NCI-H2227 treated with DMSO at 0.1 percent for 48 hours (cell line): ENCODE results near the gene STYK1.
"Not testable (repeated sequence)": the region's sequence is repeated elsewhere in the genome, so short reads cannot be mapped to it uniquely, and the experiment has no call there.

Experiments used
- DNase-seq: peaks from one replicate; lab custom pipeline; 2025; lab: John Stamatoyannopoulos, UW

Gene STYK1

DNA sequence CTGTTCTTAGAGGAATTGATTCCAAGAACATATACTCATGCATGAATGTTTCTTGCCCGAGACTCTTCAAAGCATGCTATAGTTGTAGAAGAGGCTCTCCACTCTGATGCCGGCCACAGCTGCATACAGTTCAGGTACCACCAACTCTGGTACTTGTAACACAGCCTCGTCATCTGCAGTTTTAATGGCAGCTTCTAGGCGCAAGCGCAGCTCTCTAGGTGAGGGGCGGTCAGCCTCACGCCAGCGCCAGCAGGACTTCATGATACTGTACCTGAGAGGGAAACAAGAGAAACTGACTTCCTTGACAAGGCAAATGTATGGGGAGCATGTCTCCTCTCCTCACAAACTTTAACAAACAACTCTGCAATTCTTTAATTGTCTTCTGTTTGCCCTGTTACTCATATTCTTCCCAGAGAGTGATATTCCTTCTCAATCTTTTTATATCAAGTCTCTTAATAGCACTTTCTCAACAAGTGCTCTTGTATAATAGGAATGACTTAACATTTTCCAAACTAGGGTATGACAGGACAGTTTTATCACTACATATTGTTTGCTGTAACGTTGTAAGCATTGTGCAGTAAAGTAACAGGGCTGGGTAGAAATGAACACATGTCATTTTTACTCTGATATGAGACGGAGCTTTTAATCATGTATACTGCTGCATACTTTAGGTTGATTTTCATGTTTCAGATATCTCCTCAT lies 53.6 kb downstream of the STYK1 start:
- no peak for DNase-seq

- no peak for DNase-seq
Measured at GRCh38 chr12:10618338-10618987, 55.4 kb downstream of the STYK1 start.

- DNase-seq, result no peak
Measured at GRCh38 chr12:10617863-10618262, 56.0 kb downstream of the STYK1 start.

- no peak for DNase-seq
Measured at GRCh38 chr12:10615532-10615931, 58.3 kb downstream of the STYK1 start.

- no peak for DNase-seq
Measured at GRCh38 chr12:10614056-10614370, 59.8 kb downstream of the STYK1 start.

- peak; percentile 77 for DNase-seq
Measured at GRCh38 chr12:10613349-10614055, 60.4 kb downstream of the STYK1 start, which contains the start of gene MAGOHB. Gene MAGOHB (minus strand): TSS chr12:10613609. CDS start chr12:10613532, 77 bp downstream.

DNA sequence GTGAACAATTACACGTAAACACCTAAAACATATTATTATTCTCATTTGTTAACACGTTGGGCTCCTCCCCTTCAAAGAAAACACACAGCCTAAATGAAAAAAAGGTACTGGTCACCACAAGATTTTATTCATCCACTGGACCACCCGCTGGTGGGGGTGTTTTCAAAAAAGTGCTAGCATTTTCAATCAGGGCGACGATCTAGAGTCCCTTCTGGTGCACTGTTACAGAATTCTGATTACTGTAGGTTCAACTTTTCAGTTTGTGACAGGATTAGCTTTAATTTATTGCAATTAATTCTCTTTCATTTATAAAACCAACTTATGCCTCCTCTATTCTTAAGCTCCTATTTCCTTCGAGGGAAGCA lies 60.9 kb downstream of the STYK1 start:
- no peak for DNase-seq

- DNase-seq, result no peak
Measured at GRCh38 chr12:10612110-10612509, 61.7 kb downstream of the STYK1 start.

GRCh38 chr12:10611258-10611657 lies 62.6 kb downstream of the STYK1 start:
- DNase-seq, result not testable (repeated sequence)

- DNase-seq, result no peak
Measured at GRCh38 chr12:10610188-10610587, 63.7 kb downstream of the STYK1 start.

- no peak for DNase-seq
Measured at GRCh38 chr12:10607885-10608458, 65.9 kb downstream of the STYK1 start.

DNA sequence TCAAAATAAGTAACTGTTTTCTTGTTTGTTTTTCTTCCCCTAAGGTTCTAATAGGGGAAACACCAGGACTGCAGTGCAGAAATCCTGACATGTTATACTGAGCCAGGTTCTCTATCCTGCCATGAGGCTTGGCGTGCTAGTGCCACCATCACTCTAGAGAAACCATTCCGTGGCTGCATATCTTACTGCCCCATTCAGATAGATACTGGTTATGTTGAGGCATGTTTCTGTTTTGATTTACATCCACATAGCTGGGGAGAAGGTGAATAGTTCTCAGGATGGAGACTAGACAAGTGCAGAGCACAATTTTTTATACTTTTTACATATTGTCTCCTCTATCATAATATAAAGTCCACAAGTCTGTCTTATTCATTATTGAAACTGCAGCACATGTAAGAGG lies 72.0 kb downstream of the STYK1 start:
- DNase-seq, result no peak

DNA sequence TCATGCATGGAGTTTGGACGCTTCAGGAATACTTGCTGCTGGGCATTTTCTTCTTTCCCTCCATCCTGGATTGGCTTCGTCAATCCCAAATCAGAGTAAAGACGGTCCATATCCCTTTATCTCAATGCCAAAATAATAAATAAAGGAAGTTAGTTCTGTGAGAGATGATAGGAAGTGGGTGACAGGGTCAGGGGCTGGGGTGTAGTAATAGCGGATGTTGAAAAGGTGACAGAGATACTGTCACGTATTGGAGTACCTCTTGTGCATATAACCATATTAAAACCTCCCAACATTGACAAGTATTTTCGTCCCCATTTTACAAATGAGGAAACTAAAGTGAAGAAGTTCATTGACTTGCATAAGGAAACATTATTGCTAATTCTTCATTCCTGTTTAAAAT lies 72.9 kb downstream of the STYK1 start:
- no peak for DNase-seq

DNA sequence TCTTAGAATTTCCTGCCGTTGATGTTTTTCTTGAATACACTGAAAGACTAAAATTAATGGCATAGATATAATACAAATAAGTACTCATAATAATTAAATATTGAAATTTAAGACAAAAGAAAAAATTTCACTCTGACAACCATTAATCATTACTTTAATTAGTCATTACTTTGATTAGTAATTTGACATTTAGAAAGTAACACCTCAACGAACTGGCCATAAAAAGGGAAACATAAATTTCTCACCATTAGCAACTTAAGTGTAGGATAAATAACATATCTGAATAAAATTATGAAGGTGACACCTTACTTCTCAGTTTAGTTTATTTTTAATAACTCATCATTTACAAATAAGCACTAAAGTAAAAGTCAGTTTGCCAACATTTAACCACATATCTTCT lies 78.0 kb downstream of the STYK1 start:
- no peak for DNase-seq

- no peak for DNase-seq
Measured at GRCh38 chr12:10590966-10591365, 82.9 kb downstream of the STYK1 start.

- no peak for DNase-seq
Measured at GRCh38 chr12:10584415-10584814, 89.4 kb downstream of the STYK1 start.

- DNase-seq, result no peak
Measured at GRCh38 chr12:10582704-10583103, 91.1 kb downstream of the STYK1 start.

- not testable (repeated sequence) for DNase-seq
Measured at GRCh38 chr12:10582133-10582532, 91.7 kb downstream of the STYK1 start.

DNA sequence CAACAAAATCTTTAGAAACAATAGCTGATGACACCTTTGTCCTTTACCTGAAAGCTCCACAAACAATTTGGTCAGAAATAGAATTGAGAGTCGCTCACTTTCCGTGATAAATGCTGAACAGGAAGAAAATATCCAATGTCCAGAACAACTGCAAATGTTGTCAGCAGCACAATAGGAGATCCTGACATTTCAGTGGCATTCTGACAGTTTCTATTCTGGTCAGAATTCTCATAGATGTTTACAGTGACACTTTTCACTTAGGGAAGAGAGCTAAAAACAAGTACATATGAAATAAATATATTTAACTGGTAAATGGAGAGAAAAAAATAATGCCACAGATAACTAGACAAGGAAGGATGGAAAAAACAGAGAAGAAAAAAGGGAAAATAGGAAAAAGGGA lies 99.5 kb downstream of the STYK1 start:
- DNase-seq, result no peak

GRCh38 chr12:10572021-10572490 lies 101.8 kb downstream of the STYK1 start:
- not testable (repeated sequence) for DNase-seq

DNA sequence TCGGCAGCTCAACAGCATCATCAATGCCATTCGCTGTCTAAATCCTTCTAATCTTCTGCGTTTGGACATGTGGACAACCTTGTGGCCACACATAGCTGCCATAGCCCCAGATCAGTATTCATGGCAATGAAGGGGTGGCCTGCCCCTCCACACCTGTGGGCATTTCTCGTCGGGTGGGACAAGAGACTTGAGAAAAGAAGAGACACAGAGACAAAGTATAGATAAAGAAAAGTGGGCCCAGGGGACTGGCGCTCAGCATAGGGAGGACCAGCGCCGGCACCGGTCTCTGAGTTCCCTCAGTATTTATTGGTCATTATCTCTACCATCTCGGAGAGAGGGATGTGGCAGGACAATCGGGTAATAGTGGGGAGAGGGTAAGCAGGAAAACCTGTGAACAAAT lies 102.7 kb downstream of the STYK1 start:
- no peak for DNase-seq
